IMR-90 (cell line): ENCODE measurements around the gene GHR. TPM values are rescaled to one million over a fixed set of nuclear protein-coding genes. Genes with fewer than 3 reads are reported as not detected.
"Not testable (repeated sequence)": the region's sequence is repeated elsewhere in the genome, so short reads cannot be mapped to it uniquely, and the experiment has no call there.

Experiments
- ATAC-seq: fragments of 200-7000 bp; cut with Tn5 transposase; 2 replicates; pipeline ENCODE4 v1.9.1; 2020; ENCODE audit warnings: low read depth, mild to moderate bottlenecking, moderate library complexity
- BruUV-seq: library from RNA; stranded (reverse); fragments of 400-500 nt; replicated peaks from 2 replicates; lab custom pipeline; 2021; lab: Mats Ljungman, UMichigan
- CTCF ChIA-PET: fragments of 300-600 bp; formaldehyde crosslinking; extraction: SDS; loops from one replicate; lab custom pipeline; 2021; ENCODE audit warnings: antibody characterized with exemption; lab: Yijun Ruan, JAX
- POLR2A ChIA-PET: fragments of 300-600 bp; sonication (Branson Sonifier 250); formaldehyde crosslinking; loops from one replicate; lab custom pipeline; 2022; ENCODE audit warnings: antibody characterized with exemption; ENCODE audit not compliant: unreplicated experiment; lab: Charles Lee
- DNase-seq: peaks from one replicate; pipeline ENCODE4 v3.0.0; 2013
- H2AFZ ChIP-seq: replicated peaks from 2 replicates; pipeline ENCODE3; 2013; ENCODE audit warnings: low read length, mild to moderate bottlenecking; ENCODE audit not compliant: poor library complexity
- H2AK5ac ChIP-seq: 2 replicates; pipeline ENCODE4 v1.6.1; 2013; ENCODE audit warnings: low read depth, low read length, inconsistent platforms
- H2AK9ac ChIP-seq: replicated peaks from 2 replicates; pipeline ENCODE3; 2013; ENCODE audit warnings: mild to moderate bottlenecking, low read depth, low read length, moderate library complexity; ENCODE audit not compliant: poor library complexity
- H2BK120ac ChIP-seq: 2 replicates; pipeline ENCODE4 v1.6.1; 2013; ENCODE audit warnings: low read depth, low read length, inconsistent platforms
- H2BK15ac ChIP-seq: 3 replicates; pipeline ENCODE4 v1.6.1; 2013; ENCODE audit warnings: low read depth, low read length, inconsistent platforms
- H2BK20ac ChIP-seq: 2 replicates; pipeline ENCODE4 v1.6.1; 2013; ENCODE audit warnings: low read depth, mild to moderate bottlenecking, inconsistent platforms, low read length, moderate library complexity
- H2BK5ac ChIP-seq: 2 replicates; pipeline ENCODE4 v1.6.1; 2013; ENCODE audit warnings: mild to moderate bottlenecking, low read depth, low read length, inconsistent platforms; ENCODE audit not compliant: poor library complexity, severe bottlenecking
- H3K14ac ChIP-seq: replicated peaks from 2 replicates; pipeline ENCODE4 v1.6.1; 2013; ENCODE audit warnings: low read depth, low read length, inconsistent platforms
- H3K18ac ChIP-seq: 2 replicates; pipeline ENCODE4 v1.6.1; 2013; ENCODE audit warnings: low read depth, low read length, control low read depth
- H3K23ac ChIP-seq: 2 replicates; pipeline ENCODE4 v1.6.1; 2013; ENCODE audit warnings: low read depth, low read length, inconsistent platforms
- H3K27ac ChIP-seq: 2 replicates; pipeline ENCODE4 v1.5.1; 2013; ENCODE audit warnings: mild to moderate bottlenecking, control low read depth, low read length; ENCODE audit not compliant: insufficient read depth
- H3K27me3 ChIP-seq: 2 replicates; pipeline ENCODE4 v1.6.1; 2013; ENCODE audit warnings: low read length; ENCODE audit not compliant: control insufficient read depth, insufficient read depth
- H3K36me3 ChIP-seq: 2 replicates; pipeline ENCODE4 v1.6.1; 2013; ENCODE audit warnings: low read length, mixed read lengths; ENCODE audit not compliant: control insufficient read depth, insufficient read depth
- H3K4ac ChIP-seq: 2 replicates; pipeline ENCODE4 v1.6.1; 2013; ENCODE audit warnings: low read depth, low read length, inconsistent platforms
- H3K4me1 ChIP-seq: 2 replicates; pipeline ENCODE4 v1.6.1; 2013; ENCODE audit warnings: low read length, mixed read lengths; ENCODE audit not compliant: control insufficient read depth, insufficient read depth
- H3K4me2 ChIP-seq: 2 replicates; pipeline ENCODE4 v1.6.1; 2013; ENCODE audit warnings: low read depth, mild to moderate bottlenecking, control low read depth, low read length, moderate library complexity
- H3K4me3 ChIP-seq: 2 replicates; pipeline ENCODE4 v1.5.1; 2013; ENCODE audit warnings: low read depth, mild to moderate bottlenecking, control low read depth, low read length, moderate library complexity; ENCODE audit not compliant: insufficient read depth
- H3K56ac ChIP-seq: 2 replicates; pipeline ENCODE4 v1.6.1; 2013; ENCODE audit warnings: low read length, inconsistent platforms; ENCODE audit not compliant: insufficient read depth; ENCODE audit errors: extremely low read depth
- H3K79me1 ChIP-seq, 2 experiments: 2 replicates each; pipeline ENCODE4 v1.6.1; 2013; ENCODE audit warnings: low read length in 2 of 2, inconsistent platforms in 1 of 2, low read depth in 1 of 2
- H3K9ac ChIP-seq: 2 replicates; pipeline ENCODE4 v1.6.1; 2013; ENCODE audit warnings: low read depth, low read length, control low read depth
- H3K9me1 ChIP-seq: 2 replicates; pipeline ENCODE4 v1.6.1; 2013; ENCODE audit warnings: low read length, inconsistent platforms; ENCODE audit not compliant: insufficient read depth
- H3K9me3 ChIP-seq: 2 replicates; pipeline ENCODE4 v1.6.1; 2013; ENCODE audit warnings: low read length; ENCODE audit not compliant: control insufficient read depth, insufficient read depth
- H4K20me1 ChIP-seq: 2 replicates; pipeline ENCODE4 v1.6.1; 2013; ENCODE audit warnings: low read length, inconsistent platforms; ENCODE audit not compliant: insufficient read depth
- H4K5ac ChIP-seq: 2 replicates; pipeline ENCODE4 v1.6.1; 2013; ENCODE audit warnings: mild to moderate bottlenecking, low read depth, low read length, control low read depth
- H4K8ac ChIP-seq, 2 experiments: 2 replicates each; pipeline ENCODE4 v1.6.1; 2013; ENCODE audit warnings: low read depth in 2 of 2, low read length in 2 of 2, control low read depth in 1 of 2, inconsistent platforms in 1 of 2
- H4K91ac ChIP-seq: 2 replicates; pipeline ENCODE4 v1.6.1; 2013; ENCODE audit warnings: low read depth, low read length, inconsistent platforms; ENCODE audit not compliant: insufficient read depth
- WGBS, 2 experiments: methylation state at CpG; one replicate each; pipeline versions ENCODE4 v1.1.5 to v1.1.7; 2013; ENCODE audit warnings: missing lambda C conversion rate in 2 of 2; ENCODE audit not compliant: insufficient read length in 1 of 2; ENCODE audit errors: extremely low coverage in 2 of 2; 5-methylcytosine and 5-hydroxymethylcytosine counted together
- dilution Hi-C: fragments of 300-500 bp; cut with HindIII; formaldehyde crosslinking; loops from one replicate; pipeline ENCODE4 v1.14.3; 2018; ENCODE audit warnings: low sequenced_read_pairs; ENCODE audit not compliant: unreplicated experiment
- in situ Hi-C: fragments of 300-500 bp; cut with MboI; formaldehyde crosslinking; loops from 3 replicates; pipeline ENCODE4 v1.14.3; 2019; ENCODE audit warnings: low sequenced_read_pairs, inconsistent platforms, mixed read lengths
- intact Hi-C: fragments of 100-400 bp; cut with micrococcal nuclease; formaldehyde crosslinking; loops from 2 replicates; pipeline ENCODE4 v1.10.0; 2022
- polyA plus RNA-seq, 3 experiments: library from polyadenylated mRNA; depleted of rRNA; stranded (reverse); fragments of >200 nt; gene quantifications; 2 replicates each; pipeline ENCODE4 v1.2.3, GENCODE V29; 2012; ENCODE audit warnings: low replicate concordance in 1 of 3
- total RNA-seq: library from RNA; depleted of rRNA; stranded (reverse); fragments of >200 nt; gene quantifications from 2 replicates; pipeline ENCODE4 v1.2.3, GENCODE V29; 2012

Gene GHR
- total and polyA plus RNA-seq, 2 of the 4 experiments (the other 2 are of a cell fraction) = 0.36 to 1.1 TPM

DNA sequence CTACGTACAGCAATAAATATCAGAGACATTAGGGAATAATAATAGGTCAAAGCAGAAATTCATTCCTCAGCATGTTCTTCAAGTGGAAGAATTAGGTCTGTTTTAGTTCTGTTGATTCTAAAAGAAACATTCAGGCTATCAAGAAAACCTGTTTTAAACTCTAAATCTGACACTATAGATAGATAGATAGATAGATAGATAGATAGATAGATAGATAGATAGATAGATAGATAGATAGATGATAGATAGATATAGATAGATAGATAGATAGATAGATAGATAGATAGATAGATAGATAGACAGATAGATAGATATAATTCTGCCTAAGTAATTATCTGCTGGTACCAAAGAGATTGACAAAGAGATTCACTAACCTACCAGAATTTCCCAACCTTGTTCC lies 155.7 kb downstream of the GHR start:
- H3K36me3 ChIP-seq, H3K79me1 ChIP-seq, H3K9ac ChIP-seq, H3K14ac ChIP-seq, H2BK5ac ChIP-seq, H3K27ac ChIP-seq, H4K20me1 ChIP-seq, CTCF ChIA-PET, H4K91ac ChIP-seq, H2AK5ac ChIP-seq, H2AFZ ChIP-seq, ATAC-seq, H2AK9ac ChIP-seq, dilution Hi-C loops, H3K56ac ChIP-seq, H4K8ac ChIP-seq, H3K4me2 ChIP-seq, H2BK15ac ChIP-seq, H2BK20ac ChIP-seq, H2BK120ac ChIP-seq, H3K27me3 ChIP-seq, intact Hi-C loops, DNase-seq, H3K4me1 ChIP-seq, H3K9me3 ChIP-seq, H3K23ac ChIP-seq, BruUV-seq, H3K18ac ChIP-seq, POLR2A ChIA-PET, H3K4ac ChIP-seq, H4K5ac ChIP-seq, H3K9me1 ChIP-seq, H3K4me3 ChIP-seq: not testable (repeated sequence)
- in situ Hi-C loops = loop anchor here (25.0 kb wide), 1 partner anchor 717 kb away; the partner anchor contains the start of gene OXCT1
- WGBS, 2 experiments = no CpG with 5 or more reads among the region's 1 CpG
